DOHH2 (cell line): Measurements from ENCODE around the gene PDE6C.

Experiments used
- H3F3A ChIP-seq: fragments of 200-600 bp; sonication (generic), shearing (Covaris generic); 2 replicates; pipeline ENCODE4 v1.6.0; 2016; ENCODE audit warnings: antibody characterized with exemption, mild to moderate bottlenecking; ENCODE audit not compliant: control insufficient read depth, insufficient read depth
- H3K27ac ChIP-seq: fragments of 200-600 bp; sonication (generic); 2 replicates; pipeline ENCODE4 v1.5.1; 2014; ENCODE audit warnings: low read depth, mild to moderate bottlenecking, low read length, moderate library complexity
- H3K27me3 ChIP-seq: fragments of 200-600 bp; sonication (generic); 2 replicates; pipeline ENCODE4 v1.6.1; 2014; ENCODE audit warnings: mild to moderate bottlenecking, low read length, mixed read lengths; ENCODE audit not compliant: control insufficient read depth
- H3K36me3 ChIP-seq: fragments of 200-600 bp; sonication (generic); 2 replicates; pipeline ENCODE4 v1.6.1; 2014; ENCODE audit warnings: mild to moderate bottlenecking, low read length, moderate library complexity, mixed read lengths; ENCODE audit not compliant: control insufficient read depth
- H3K4me1 ChIP-seq: fragments of 200-600 bp; sonication (generic); 2 replicates; pipeline ENCODE4 v1.6.1; 2014; ENCODE audit warnings: mild to moderate bottlenecking, low read length, mixed read lengths; ENCODE audit not compliant: control insufficient read depth
- H3K4me2 ChIP-seq: fragments of 200-600 bp; sonication (generic); 2 replicates; pipeline ENCODE4 v1.6.0; 2014; ENCODE audit warnings: mild to moderate bottlenecking, low read length, moderate library complexity
- H3K4me3 ChIP-seq: fragments of 200-600 bp; sonication (generic); 2 replicates; pipeline ENCODE4 v1.5.1; 2014; ENCODE audit warnings: mild to moderate bottlenecking, low read length, mixed read lengths
- H3K79me2 ChIP-seq: fragments of 200-600 bp; sonication (generic); 2 replicates; pipeline ENCODE4 v1.6.1; 2014; ENCODE audit warnings: mild to moderate bottlenecking, low read length, mixed read lengths; ENCODE audit not compliant: control insufficient read depth
- H3K9me2 ChIP-seq: fragments of 200-600 bp; sonication (generic); replicated peaks from 2 replicates; pipeline ENCODE4 v1.6.1; 2014; ENCODE audit warnings: mild to moderate bottlenecking, low read length, mixed read lengths; ENCODE audit not compliant: control insufficient read depth
- H3K9me3 ChIP-seq: fragments of 200-600 bp; sonication (generic); 2 replicates; pipeline ENCODE4 v1.6.1; 2014; ENCODE audit warnings: antibody characterized with exemption, low read length, mixed read lengths; ENCODE audit not compliant: control insufficient read depth, insufficient read depth
- H4K20me1 ChIP-seq: fragments of 200-600 bp; sonication (generic); 2 replicates; pipeline ENCODE4 v1.6.0; 2014; ENCODE audit warnings: low read depth, mild to moderate bottlenecking, antibody characterized with exemption, low read length, moderate library complexity; ENCODE audit not compliant: control insufficient read depth, insufficient read depth
- EZH2phosphoT487 ChIP-seq: fragments of 200-600 bp; sonication (generic); IDR thresholded peaks from 2 replicates; pipeline ENCODE4 v1.6.1; 2017; ENCODE audit warnings: borderline replicate concordance, mild to moderate bottlenecking, antibody characterized with exemption, low read length, moderate library complexity, mixed read lengths
- TF ChIP-seq, protein P1 (sequence below): fragments of 200-600 bp; sonication (generic); IDR thresholded peaks from one replicate; pipeline ENCODE4 v1.5.1; 2014; ENCODE audit warnings: antibody characterized with exemption, mild to moderate bottlenecking, low read depth, low read length; ENCODE audit not compliant: poor library complexity, severe bottlenecking

The PDE6C gene

DNA sequence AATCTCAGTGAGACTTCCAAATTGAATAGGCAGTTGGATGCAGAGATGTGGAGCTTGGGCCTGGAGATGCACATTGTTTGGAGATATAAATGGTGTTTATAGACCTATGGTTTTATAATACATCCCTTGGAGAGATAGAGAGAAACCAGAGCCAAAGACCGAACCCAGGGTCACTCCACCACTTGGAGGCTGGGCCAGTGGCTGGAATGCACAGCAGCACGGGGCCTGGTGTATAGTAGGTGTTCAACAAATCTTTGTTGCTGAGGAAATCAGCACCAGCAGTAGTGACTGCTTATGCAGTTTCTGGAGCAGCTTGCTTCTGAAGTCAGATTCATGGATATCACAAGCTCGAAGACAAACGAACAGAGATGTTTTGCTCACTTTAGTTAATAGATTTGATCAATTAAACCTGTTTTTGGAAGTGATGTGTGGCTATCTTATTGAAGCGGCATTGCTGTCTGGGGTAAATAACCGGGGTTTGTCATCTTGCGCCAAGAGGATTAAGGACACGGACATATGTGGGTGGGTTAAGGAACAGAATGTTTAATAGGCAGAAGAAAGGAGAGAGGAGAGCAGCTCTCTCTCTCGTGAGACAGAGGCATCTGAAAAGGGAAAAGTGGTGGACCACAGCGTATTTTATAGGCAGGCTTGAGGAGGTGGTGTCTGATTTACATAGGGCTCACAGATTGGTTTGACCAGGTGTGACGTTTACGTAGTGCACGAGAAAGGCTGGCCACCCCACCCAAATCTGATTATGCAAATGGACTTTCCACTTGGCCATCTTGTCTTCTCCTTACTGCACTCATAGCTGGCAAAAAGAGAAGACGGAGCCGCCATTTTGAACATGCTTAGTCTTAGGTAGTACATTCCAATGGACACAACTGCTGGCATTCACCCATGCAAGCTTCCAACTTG is 22.4 kb upstream of the PDE6C start:
- no peaks in the 10 kb centered on the region for H3K9me3 ChIP-seq
- H3K4me2 ChIP-seq: no peak overlapping the region
- no peaks in the 10 kb centered on the region for H3K9me2 ChIP-seq
- H3K27ac ChIP-seq: no peak overlapping the region
- TF ChIP-seq, protein P1, sequence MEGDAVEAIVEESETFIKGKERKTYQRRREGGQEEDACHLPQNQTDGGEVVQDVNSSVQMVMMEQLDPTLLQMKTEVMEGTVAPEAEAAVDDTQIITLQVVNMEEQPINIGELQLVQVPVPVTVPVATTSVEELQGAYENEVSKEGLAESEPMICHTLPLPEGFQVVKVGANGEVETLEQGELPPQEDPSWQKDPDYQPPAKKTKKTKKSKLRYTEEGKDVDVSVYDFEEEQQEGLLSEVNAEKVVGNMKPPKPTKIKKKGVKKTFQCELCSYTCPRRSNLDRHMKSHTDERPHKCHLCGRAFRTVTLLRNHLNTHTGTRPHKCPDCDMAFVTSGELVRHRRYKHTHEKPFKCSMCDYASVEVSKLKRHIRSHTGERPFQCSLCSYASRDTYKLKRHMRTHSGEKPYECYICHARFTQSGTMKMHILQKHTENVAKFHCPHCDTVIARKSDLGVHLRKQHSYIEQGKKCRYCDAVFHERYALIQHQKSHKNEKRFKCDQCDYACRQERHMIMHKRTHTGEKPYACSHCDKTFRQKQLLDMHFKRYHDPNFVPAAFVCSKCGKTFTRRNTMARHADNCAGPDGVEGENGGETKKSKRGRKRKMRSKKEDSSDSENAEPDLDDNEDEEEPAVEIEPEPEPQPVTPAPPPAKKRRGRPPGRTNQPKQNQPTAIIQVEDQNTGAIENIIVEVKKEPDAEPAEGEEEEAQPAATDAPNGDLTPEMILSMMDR: no peak
- no peak for TF ChIP-seq EZH2phosphoT487
- H3K4me1 ChIP-seq: no peaks in the 10 kb centered on the region
- H3K4me3 ChIP-seq: no peak overlapping the region
- no peaks in the 10 kb centered on the region for H3K79me2 ChIP-seq
- no peaks in the 10 kb centered on the region for H4K20me1 ChIP-seq
- H3K27me3 ChIP-seq: no peaks in the 10 kb centered on the region
- no peaks in the 10 kb centered on the region for H3K36me3 ChIP-seq
- no peaks in the 10 kb centered on the region for H3F3A ChIP-seq

DNA sequence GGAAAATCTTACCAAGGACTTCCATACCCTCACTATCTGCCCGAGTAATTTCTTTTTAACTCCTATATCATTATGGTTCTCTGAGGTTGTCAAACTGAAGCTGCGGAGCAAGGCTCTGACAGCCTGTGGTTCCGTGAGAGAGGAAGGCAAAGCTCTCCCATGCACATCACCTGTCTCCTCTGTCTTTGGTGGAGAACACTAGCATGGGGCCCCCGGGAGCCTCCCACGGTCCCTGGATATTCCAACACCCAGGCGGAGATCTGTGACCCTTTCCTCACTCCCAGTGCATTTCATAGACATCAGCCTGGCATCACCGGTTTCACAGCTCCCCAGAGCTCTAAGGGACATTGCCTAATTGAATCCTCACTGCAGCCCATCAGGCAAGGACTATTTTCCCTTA is 21.7 kb upstream of the PDE6C start:
- Histone ChIP-seq H3F3A (no peaks in the 10 kb centered on the region), H3K36me3 (no peaks in the 10 kb centered on the region), H3K4me3 (no peak overlapping the region), H3K4me2 (no peak overlapping the region), H3K9me3 (no peaks in the 10 kb centered on the region), H3K9me2 (no peaks in the 10 kb centered on the region), H3K27ac (no peak overlapping the region), H3K4me1 (no peaks in the 10 kb centered on the region), H4K20me1 (no peaks in the 10 kb centered on the region), H3K27me3 (no peaks in the 10 kb centered on the region), H3K79me2 (no peaks in the 10 kb centered on the region)
- no peak for TF ChIP-seq EZH2phosphoT487
- TF ChIP-seq, protein P1: no peak

DNA sequence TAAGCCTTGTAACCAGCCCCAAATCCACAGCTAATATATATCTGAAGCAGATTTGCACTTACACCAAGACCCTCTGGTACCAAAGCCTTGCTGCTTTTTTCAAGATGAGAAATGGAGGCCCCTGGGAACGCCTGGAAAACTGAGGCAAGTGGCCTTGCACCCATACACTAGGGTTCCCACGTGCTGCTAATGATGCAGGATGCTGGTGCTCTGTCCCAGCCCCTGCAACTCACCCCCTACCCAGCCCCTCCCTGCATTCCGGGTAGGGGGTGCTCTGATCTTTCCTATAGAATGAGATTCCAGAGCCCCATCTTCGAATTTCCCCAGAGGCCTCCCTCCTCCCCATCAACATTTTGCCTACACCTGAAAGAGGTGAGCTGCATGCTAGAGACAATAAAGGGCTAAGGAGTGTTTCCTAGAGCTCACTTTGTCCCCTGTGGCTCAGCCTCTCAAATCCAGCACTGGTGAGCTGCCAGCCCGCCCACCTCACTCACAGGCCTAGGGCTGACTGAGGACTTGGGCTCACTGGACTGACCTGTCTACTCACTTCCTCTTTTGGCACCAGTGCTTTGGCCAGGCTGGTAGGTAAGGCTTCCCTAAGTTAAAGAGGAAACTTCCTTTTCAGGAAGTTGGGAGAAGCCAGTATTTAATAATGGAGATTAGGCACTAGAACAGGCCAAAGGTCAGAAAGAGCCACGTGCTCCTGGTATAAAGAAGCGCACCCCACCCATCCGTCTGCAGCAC is 21.1 kb upstream of the PDE6C start:
- Histone ChIP-seq H4K20me1 (no peaks in the 10 kb centered on the region), H3K4me1 (no peaks in the 10 kb centered on the region), H3K27me3 (no peaks in the 10 kb centered on the region), H3F3A (no peaks in the 10 kb centered on the region), H3K79me2 (no peaks in the 10 kb centered on the region), H3K27ac (no peak overlapping the region), H3K4me2 (no peak overlapping the region), H3K4me3 (no peak overlapping the region), H3K36me3 (no peaks in the 10 kb centered on the region), H3K9me3 (no peaks in the 10 kb centered on the region), H3K9me2 (no peaks in the 10 kb centered on the region)
- TF ChIP-seq, protein P1: no peak
- no peak for TF ChIP-seq EZH2phosphoT487
